ENCODE results near the gene RNF213. TPM values are rescaled to one million over a fixed set of nuclear protein-coding genes. Genes with fewer than 3 reads are reported as not detected.

RNF213 gene
- total and polyA plus RNA-seq, 2 of the 8 experiments (the other 6 are each of a cell fraction or from before 2014, with no cell fraction given): 33.8 to 62.8 TPM

DNA sequence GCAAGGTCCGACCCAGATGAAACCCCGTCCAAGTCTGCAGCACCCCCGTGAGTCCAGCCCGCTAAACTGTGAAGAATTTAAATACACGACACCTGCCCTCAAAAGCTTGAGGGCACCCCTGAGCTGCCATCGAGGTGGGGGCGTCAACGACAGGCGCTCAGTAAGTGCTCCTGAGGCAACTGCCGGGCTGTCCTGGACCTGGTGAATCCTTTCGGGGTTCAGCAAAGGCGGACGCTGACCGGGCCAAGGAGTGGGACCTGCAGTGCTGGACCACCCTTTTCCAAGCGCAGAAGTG lies 153.8 kb downstream of the RNF213 start:
- FAIRE-seq (no peak), DNase-seq (ENCODE audit: low read depth in 1 of 2, low spot score in 2 of 2) (no peak)
- H2BK12ac ChIP-seq (ENCODE audit: low read depth, low read length): no peak overlapping the region
- H4K91ac ChIP-seq (replicated peaks; ENCODE audit: insufficient read length, low read length): no peak overlapping the region
- no peak overlapping the region for H2BK120ac ChIP-seq (replicated peaks; ENCODE audit: low read depth, low read length)
- 9% methylated on average over 15 of the region's 15 CpGs; no CpG with 5 or more reads in 1 of the 2 experiments for WGBS, 2 experiments (ENCODE audit: extremely low coverage in 1 of 2, insufficient coverage in 1 of 2, insufficient read length in 1 of 2, insufficient replicate concordance in 2 of 2, low coverage in 1 of 2, low lambda C conversion rate in 2 of 2, missing lambda C conversion rate in 1 of 2)
- peaks cover 1 to 13% (median 9%) of the 10 kb centered on the region in 4 experiments for H3K27me3 ChIP-seq (replicated peaks in 1 of 4; ENCODE audit: control insufficient read depth in 3 of 4, extremely low read depth in 1 of 4, insufficient read depth in 3 of 4, low read length in 3 of 4)
- H3K9ac ChIP-seq (replicated peaks in 1 of 4; ENCODE audit: extremely low read depth in 1 of 4, low read depth in 3 of 4, low read length in 3 of 4): peak overlapping the region in 2 of 4 experiments; percentile 78 to 83; a peak in 2 of 7 replicates
- no peak overlapping the region for H3K14ac ChIP-seq (ENCODE audit: insufficient read length)
- H3K18ac ChIP-seq (ENCODE audit: extremely low read depth, low read length): no peak overlapping the region
- no peak overlapping the region for H3K23ac ChIP-seq (ENCODE audit: insufficient read length)
- CTCF ChIA-PET (ENCODE audit: partially characterized antibody): interaction anchor here (2.2 to 2.3 kb wide), 2 partner anchors 10 to 13 kb away, joined by 7 read pairs; no protein-coding TSS in a partner anchor
- no peak overlapping the region for H2BK15ac ChIP-seq (ENCODE audit: low read length)
- peak overlapping the region; percentile 69 to 95 (median 84) for H3K4me3 ChIP-seq (ENCODE audit: extremely low read depth in 1 of 4, insufficient read depth in 2 of 4, low read depth in 3 of 4, low read length in 4 of 4)
- H3K23me2 ChIP-seq (ENCODE audit: low read depth, low read length): peaks cover 11% of the 10 kb centered on the region; the same call in 1 of the 2 replicates
- TF ChIP-seq SIX5 (IDR thresholded peaks at IDR 0.05; ENCODE audit: low read depth, low read length) (no peak), RAD21 (IDR thresholded peaks at IDR 0.05 in 1 of 2, conservative IDR thresholded peaks at IDR 0.05 in 1 of 2; ENCODE audit: low read depth in 2 of 2, low read length in 2 of 2) (0 out of 4 replicates have a peak, but pooled peaks of 1 of the 2 experiments have one; percentile 2), GABPA (IDR thresholded peaks at IDR 0.05; ENCODE audit: borderline replicate concordance, insufficient read depth, low read length) (no peak), CREB1 (IDR thresholded peaks at IDR 0.05) (no peak)
- TF ChIP-seq, protein P1, sequence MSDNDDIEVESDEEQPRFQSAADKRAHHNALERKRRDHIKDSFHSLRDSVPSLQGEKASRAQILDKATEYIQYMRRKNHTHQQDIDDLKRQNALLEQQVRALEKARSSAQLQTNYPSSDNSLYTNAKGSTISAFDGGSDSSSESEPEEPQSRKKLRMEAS (IDR thresholded peaks at IDR 0.05): no peak
- no peaks in the 10 kb centered on the region; the same call in 1 of the 2 replicates for H3K79me1 ChIP-seq (ENCODE audit: low read depth, low read length)
- H3K4me1 ChIP-seq (replicated peaks in 1 of 4; ENCODE audit: control insufficient read depth in 3 of 4, insufficient read depth in 4 of 4, low read length in 3 of 4): peaks cover 0 to 3% (median under 1%) of the 10 kb centered on the region in 4 experiments; a peak in 4 of 7 replicates
- H2AK5ac ChIP-seq (ENCODE audit: low read depth, low read length): no peak overlapping the region
- peaks cover 1 to 4% of the 10 kb centered on the region in 2 experiments for H4K20me1 ChIP-seq (replicated peaks in 1 of 2; ENCODE audit: control insufficient read depth in 1 of 2, insufficient read depth in 2 of 2, low read length in 2 of 2)
- H3K36me3 ChIP-seq (ENCODE audit: control insufficient read depth in 2 of 4, insufficient read depth in 4 of 4, low read length in 3 of 4): peaks cover 0 to 3% (median 0%) of the 10 kb centered on the region in 4 experiments; a peak in 1 of 8 replicates
- H3K4ac ChIP-seq (replicated peaks; ENCODE audit: insufficient read length, low read depth, low read length): no peak overlapping the region
- H2BK5ac ChIP-seq (ENCODE audit: low read depth, low read length): no peak overlapping the region
- H4K5ac ChIP-seq (ENCODE audit: insufficient read length, low read depth, low read length): no peak overlapping the region
- no peaks in the 10 kb centered on the region for H3K79me2 ChIP-seq (ENCODE audit: control insufficient read depth in 1 of 2, insufficient read depth in 2 of 2, low read length in 2 of 2)
- H3K56ac ChIP-seq (replicated peaks; ENCODE audit: insufficient read length, low read depth, low read length): no peak overlapping the region
- H4K8ac ChIP-seq (ENCODE audit: extremely low read depth, insufficient read depth, low read length): peak overlapping the region; percentile 53; the same call in 1 of the 2 replicates
- H2BK20ac ChIP-seq (ENCODE audit: low read length): no peak overlapping the region
- POLR2A ChIA-PET (ENCODE audit: partially characterized antibody): interaction anchor here (1.2 to 1.3 kb wide), 2 partner anchors 19 to 40 kb away, joined by 3 to 4 read pairs; no protein-coding TSS in a partner anchor
- no peak overlapping the region for H3K27ac ChIP-seq (ENCODE audit: low read depth, low read length)
- no peaks in the 10 kb centered on the region for H3K9me3 ChIP-seq (ENCODE audit: insufficient read depth in 2 of 2, low read depth in 1 of 2, low read length in 1 of 2)
- H2AFZ ChIP-seq (ENCODE audit: low read length): peak overlapping the region; percentile 17; the same call in 1 of the 2 replicates
- peak overlapping the region; percentile 72 to 97 for H3K4me2 ChIP-seq (ENCODE audit: insufficient read depth in 1 of 2, low read depth in 2 of 2, low read length in 2 of 2)

Data from H1 (cell line).